GM19455 (cell line): Measurements from ENCODE around the gene RBM38.
"Not testable (repeated sequence)": the region's sequence is repeated elsewhere in the genome, so short reads cannot be mapped to it uniquely, and the experiment has no call there.

ENCODE experiments used
- ATAC-seq: cut with Tn5 transposase; IDR thresholded peaks from one replicate; pipeline ENCODE4 v1.9.1; 2021; ENCODE audit not compliant: unreplicated experiment

Gene RBM38

DNA sequence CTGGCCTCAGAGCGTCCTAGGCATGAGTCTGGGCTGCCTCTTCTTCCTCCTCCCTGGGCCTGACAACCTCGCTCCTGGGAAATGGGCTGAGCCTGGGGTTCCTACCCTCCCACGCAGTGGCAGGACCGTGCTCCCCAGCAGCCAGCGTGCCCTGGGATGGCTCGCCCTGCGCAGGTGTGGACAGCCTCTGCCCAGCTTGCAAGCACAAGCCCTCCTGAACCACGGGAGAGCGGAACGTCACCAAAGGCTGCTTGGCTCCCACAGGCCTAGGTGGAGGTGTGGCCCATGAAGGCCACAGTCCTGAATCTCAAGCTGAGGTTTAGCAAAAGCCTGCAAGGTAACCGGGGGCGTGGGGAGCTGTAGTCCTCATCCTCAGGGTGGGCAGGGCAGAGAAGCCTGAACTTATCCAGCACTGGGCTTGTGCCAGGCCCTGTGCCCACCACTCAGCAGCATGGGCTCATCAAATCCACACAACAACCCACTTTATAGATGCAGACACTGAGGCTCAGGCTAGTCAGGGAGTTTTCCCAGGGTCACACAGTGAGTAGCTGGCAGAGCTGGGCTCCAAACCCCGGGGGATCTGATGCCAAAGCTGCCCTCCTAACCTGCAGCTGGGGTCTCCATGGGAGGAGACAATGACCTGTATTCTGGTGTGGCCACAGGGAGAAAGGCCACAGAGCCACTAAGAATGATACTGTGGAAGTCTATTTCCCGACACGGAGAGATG lies 25.3 kb downstream of the RBM38 start:
- ATAC-seq = no peak

DNA sequence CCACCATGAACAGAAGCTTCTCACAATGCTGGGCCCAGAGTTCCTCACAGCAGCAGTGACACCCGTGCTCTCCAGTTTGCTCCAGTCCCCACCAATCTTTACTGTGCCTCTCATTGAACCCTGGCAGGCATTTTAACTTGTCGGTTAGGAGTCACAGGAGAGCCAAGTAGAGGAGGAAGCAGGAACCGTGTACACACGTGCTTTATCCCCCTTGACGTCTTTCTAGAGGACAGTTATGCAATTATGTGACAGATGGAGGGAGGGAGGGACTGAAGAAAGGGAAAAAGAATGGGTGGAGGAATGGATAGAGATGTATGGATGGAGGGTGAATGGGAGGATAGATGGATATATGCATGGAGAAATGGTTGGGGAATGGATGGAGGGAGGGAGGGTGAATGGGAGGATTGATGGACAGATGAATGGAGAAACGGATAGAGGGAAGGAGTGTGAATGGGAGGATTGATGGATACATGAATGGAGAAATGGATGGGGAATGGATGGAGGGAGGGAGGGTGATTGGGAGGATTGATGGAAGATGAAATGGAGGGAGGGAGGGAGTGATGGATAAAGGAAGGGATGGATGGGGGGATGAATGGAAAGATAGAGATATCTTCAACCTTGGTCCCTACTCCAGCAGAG lies 26.0 kb downstream of the RBM38 start:
- no peak for ATAC-seq

DNA sequence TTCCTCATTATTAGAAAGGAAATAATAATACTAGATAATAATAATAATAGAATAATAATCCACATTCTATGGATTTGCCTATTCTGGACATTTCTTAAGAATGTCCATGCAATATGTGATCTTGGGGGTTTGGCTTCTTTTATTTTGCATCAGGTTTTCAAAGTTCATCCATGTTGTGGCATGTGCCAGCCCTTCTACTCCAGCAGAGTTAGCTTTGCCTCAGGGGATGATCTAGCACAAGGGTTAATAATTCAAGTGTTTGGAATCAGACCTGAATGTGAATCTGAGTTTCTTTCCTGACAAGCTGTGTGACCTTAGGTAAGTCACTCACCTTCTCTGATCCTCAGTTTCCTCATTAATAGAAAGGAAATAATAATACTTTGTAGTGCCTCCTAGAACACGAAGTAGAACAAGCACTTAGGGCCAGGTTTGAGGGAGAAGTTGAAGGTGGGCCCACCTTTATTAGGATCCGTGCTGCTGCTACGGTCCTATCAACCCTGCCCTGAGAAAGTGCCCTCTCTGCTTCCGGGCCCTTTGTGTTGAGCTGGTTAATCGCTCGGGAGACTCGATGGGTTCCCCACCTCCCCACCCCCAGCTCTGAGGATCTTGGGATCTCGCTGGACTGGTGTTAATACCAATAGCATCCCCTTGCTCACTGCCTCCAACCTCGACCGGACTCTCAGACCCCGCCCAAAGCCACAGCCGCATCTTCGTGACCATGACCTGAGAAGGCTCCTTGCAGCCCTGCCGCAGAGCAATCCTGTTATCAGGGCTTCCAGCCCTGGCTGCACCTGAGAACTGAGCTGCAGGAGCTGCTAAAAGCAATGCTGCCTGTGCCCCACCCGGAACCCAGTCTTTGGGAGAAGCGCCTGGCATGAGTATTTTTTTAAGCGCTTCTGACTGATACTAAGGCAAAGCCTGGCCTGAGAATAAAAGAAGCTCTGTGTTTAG lies 26.9 kb downstream of the RBM38 start:
- no peak for ATAC-seq

DNA sequence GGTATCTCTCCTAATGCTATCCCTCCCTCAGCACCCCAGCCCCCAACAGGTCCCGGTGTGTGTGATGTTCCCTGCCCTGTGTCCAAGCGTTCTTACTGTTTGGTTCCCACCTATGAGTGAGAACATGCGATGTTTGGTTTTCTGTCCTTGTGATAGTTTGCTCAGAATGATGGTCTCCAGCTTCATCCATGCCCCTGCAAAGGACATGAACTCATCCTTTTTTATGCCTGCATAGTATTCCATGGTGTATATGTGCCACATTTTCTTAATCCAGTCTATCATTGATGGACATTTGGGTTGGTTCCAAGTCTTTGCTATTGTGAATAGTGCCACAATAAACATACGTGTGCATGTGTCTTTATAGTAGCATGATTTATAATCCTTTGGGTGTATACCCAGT lies 28.3 kb downstream of the RBM38 start:
- ATAC-seq = not testable (repeated sequence)

DNA sequence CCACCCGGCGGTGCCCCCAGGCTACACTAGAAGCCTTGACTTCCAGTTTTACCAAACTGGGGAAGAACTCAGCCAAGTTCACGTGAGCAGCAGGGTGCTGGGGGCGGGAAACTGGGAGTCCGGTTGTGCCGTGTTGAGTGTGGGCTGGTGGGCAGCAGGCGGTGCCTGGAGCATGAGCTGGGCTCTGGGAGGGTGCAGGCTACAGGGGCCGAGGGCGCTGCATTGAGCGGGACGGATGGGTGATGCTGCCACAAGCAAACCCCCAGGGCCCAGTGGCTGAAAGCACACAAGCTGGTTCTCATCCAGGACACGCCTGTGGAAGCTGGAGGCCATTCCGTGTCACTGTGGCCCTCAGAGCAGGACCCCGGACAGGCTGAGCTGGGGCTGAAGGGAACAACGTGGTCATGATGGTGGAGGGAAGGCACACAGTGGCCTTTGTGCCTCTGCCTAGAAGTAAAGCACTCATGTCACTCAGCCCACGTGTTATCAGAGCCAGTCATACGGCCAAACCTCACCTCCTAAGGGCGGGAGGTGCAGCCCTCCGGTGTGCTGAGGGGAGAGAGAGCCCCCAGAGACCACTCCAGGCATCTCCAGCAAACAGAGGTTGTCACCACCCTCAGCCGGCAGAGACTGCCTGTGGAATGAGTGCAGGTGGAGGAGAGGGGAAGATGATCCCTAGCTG lies 29.5 kb downstream of the RBM38 start:
- no peak for ATAC-seq

DNA sequence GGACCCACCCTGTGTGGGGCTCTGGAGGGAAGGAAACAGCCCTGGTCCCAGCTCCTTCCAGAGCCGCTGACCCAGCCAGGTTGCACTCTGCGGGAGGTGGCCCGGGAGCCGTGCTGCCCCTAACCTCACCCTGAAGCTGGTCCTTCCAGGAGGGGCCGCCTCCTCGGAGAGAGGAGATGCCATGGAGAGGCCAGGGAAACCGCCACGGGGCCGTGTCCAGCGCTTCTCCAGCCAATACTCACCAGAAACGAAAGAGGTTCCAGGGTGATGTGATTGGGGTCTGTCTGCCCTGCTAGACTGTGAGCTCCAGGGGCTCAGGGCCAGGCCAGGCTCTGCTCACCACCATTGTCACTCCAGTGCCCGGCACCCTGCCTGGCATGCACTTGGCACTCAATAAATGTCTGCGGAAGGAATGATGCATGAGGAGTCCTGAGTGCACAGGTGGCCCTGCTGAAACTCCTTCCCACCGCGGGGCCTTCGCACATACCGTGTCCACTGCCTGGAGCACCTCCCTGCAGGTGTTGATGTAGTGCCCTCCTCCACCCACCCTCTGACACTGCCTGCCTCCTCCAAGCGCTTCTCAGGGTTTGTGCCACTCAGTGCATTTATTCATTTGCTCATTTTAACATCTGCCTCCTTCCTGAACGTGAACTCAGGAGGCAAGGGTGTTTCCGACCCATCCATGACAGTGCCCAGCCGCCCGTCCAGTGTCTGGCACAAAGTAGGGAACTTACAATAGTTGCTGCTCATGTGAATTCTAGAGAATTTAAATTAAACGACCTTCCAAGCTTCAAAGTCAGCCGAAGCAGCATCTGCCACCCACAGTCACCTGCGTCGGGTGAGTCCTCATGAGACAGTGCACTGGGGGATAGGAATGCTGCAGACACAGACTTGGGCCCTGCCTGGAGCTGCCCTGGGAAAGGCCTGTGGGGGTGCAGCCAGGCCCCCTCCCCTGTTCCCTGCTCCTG lies 30.3 kb downstream of the RBM38 start:
- ATAC-seq = no peak

DNA sequence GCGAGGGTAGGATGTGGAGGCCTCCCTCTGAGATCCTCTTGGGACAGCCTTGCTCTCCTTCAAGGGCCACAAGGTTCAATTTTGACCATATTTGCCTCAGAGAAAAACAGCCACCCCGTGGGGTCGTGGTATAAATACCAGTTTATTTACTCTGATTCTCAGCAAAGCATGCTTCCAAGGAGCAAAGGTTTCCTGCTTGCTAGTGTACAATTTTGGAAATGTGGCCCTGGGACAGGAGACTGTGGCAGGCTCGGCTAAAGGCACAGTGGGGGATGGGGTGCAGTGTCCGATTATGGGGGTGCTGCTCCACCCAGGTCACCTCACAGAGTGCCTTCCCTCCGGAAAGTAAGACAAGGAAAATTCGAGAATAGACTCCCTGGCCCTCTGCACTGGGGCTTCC lies 31.1 kb downstream of the RBM38 start:
- ATAC-seq = no peak

DNA sequence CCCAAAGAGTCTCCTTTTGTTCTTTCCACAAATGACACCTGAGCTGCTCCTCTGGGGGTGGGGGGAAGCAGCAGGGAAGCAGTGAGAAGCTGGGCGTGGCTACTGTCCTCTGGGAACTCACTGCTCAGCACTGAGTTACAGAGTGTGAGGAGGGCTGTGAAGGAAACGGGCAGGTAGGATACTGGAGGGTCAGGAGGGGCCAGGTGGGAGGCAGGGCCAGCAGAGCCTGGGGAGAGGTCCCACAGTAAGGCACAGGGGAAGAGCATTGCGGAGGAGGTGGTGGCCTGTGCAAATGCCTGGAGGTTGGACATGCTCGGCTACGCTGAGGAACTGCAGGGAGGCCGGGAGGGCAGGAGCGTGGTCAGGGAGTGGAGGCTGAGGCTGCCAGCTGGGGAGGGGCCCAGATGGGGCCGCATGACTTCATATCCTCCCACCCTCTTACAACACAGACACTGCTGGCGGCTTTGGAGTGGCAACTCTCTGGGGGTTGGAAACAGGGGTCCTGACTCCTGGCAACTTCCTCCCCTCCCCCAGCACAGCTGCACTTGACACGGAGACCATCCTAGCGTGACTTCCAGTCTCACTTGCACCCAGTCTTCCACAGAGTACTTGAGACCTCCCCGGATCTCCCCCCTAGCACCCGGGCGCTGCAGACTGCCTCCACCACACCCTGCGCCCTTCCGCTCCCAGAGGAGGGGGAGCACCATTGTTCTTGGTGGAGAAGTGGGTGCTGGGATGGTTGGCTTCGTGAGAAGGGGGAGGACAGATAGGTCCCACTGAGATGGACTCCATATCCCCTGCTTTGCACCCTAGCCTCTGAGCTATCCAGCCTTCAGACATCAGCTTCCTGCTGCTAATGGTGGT lies 34.2 kb downstream of the RBM38 start:
- ATAC-seq = no peak

DNA sequence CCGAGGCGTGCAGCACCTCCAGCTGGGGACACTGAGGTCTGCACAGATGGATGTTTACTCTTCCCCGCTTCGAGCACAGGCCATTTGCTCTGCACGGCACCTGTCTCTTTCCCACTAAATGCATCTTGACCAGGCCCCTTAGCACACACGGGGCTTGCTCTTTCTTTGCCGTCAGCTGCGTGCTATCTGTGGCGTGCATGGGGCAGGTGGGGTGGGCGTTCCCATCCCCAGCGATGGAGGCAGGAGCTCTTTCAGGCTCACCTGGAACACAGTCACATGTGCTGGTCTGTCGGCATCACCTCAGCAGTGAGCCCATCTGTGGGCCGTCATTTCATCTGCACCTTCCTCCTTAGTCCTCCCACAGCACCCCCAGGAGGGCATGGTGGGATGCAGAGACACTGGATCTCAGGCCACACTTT lies 35.1 kb downstream of the RBM38 start:
- no peak for ATAC-seq

DNA sequence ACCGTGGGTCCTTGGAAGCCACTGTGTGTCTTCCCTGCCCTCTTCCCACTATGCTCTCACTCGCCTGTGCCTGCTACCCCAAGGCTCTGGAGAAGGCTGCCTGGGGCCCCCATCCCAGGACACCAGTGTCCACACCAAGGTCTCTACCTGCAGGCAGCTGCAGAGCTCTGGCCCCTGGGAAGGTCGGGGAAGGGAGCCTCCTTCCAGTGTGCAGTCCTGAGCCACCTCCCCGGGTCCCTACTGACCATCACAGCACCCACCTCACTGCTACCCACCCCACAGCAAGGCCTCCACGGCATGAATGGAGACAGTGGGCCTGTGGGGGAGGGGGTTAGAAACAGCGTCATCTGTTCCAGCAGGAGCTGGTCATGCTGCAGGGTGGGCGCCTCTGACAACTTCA lies 35.6 kb downstream of the RBM38 start:
- no peak for ATAC-seq

DNA sequence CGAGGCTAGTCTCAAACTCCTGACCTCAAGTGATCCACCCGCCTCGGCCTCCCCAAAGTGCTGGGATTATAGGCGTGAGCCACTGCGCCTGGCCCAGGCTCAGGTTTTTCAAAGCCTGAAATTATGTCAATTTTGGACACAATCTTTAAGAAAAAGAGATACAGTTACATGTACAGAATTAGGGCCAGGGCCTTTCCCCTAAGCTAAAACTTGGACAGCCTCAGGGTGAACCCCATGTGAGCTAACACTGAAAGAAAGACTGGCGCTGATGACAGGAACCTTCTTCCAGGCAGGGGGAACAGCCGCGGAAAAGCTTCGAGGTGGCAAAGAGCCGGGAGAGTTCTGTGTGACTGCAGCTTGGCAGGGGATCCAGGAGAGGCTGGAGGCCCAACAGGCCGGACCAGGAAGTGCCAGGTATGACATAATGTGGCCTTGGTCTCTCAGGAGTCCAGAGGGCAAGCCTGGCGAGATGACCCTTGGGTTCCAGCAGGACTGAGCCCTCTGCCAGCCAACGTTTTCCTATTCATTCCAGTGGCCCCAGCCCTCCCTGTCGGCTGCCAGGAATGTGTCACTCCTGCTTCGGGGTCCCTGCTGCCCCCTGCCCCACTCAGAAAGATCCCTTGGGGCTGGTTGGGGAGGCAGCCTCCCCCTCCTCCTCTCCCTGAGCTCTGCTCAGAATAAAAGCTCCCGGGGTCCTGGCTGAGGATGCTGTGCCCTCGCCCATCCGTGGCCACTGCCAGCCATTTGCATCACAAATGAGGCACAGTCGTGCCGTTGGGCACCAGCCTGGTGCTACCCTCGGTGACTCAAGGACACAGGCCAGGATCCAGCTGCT lies 37.3 kb downstream of the RBM38 start:
- ATAC-seq = no peak

DNA sequence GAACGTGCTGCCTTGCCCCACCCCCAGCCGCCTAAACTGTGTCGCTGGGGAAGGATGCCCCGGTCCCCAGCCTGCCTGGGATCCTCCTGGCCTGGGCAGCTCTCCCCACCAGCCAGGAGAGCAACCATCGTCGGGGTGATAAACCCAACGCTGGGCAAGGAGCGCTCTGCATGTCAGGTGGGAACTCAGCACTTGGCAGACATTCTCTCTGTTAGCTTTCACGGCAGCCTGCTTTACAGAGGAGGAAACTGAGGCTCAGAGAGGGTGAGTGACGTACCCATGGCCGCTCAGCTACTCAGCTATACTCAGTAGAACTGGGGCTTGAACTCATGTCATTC lies 37.9 kb downstream of the RBM38 start:
- ATAC-seq = no peak

DNA sequence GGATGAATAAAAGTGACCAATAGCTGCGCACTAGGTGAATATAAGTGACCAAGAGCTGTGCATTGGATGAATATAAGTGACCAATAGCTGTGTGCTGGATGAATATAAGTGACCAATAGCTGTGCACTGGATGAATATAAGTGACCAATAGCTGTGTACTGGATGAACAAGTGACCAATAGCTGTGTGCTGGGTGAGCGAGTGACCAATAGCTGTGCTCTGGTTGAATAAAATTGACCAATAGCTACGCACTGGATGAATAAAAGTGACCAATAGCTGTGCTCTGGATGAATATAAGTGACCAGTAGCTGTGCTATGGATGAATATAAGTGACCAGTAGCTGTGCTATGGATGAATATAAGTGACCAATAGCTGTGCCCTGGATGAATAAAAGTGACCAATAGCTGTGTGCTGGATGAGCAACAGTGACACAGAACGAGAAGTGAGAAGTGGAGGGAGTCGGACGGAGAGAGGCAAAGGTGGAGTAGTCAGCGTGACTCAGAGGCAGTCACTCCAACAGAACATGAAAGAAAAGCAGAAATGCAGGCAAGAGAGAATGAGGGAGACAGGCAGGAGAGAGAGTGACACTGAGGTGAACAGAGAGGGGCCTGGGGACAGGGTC lies 38.5 kb downstream of the RBM38 start:
- no peak for ATAC-seq

DNA sequence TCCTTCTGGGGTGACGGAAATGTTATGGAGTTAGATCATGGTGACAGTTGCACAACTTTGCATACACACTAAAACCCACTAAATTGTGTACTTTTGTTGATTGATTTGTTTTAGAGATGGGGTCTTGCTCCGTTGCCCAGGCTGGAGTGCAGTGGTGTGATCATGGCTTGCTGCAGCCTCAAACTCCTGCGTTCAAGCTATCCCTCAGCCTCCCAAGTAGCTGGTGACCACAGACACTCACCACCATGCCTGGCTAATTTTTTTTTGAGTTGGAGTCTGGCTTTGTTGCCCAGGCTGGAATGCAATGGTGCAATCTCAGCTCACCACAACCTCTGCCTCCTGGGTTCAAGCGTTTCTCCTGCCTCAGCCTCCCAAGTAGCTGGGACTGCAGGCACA lies 39.0 kb downstream of the RBM38 start:
- ATAC-seq = not testable (repeated sequence)

DNA sequence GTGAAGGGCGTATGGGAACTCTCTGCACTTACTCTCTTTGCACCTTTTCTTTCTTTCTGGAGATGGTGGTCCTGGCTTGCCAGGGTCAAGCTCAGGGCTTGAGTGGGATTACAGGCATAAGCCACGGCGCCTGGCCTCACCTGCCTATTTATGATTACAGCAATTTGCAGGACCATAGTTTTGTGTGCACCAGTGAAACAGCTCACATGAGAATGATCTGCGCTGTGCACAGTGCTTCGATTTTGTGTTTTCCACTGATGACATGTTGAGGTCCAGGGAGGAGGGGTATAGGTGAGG lies 40.3 kb downstream of the RBM38 start:
- no peak for ATAC-seq

DNA sequence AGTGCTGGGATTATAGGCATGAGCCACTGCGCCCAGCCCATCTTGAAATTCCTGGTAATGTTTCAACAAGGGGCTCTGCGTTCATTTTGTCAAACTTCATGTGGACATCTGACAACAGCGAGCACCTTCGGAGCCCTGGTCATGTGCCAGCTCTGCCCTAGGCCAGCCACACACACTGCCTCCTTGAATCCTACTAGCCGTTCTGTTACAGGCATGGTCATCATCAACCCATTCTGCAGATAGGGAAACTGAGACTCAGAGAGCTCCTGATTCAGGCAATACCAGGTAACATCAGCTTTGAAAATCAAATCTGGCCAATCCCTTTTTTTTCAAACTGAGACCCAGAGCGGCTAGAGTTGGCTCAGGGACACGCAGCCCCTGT lies 41.3 kb downstream of the RBM38 start:
- ATAC-seq = no peak

DNA sequence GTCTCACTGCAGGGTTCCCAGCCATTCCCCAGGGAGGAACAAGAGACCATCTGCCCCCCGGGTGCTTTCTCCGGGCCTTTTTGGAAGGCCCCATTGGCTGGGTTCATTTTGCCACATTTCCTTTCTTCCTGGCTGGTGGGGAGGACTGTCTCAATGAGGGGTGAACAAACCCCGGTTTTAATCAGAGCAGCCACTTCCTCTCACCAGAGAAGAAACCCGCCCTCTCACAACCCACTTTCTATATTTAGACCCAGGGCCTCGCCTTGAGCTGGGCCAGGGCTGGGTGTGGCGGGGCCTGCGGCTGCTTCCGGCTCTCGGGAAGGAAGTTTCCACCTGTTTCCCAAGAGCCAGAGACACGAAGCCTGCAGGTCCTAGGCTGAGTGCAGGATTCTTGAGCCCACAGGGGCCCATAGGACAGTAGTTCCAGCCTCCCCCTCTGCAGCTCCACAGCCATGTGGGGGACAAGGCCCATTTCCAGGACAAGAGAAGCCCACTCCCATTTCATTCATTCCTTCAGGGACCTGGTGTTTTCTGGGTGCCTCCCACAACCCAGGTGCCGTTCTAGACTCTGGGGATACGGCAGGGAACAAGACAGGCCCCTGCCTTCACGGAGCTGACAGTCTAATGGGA lies 41.8 kb downstream of the RBM38 start:
- ATAC-seq = peak; percentile 92
